HG02840 (cell line): ENCODE data around the gene FAM161B.

Source experiments
- ATAC-seq: cut with Tn5 transposase; IDR thresholded peaks from one replicate; pipeline ENCODE4 v1.9.1; 2021; ENCODE audit warnings: mild to moderate bottlenecking, moderate library complexity, moderate number of reproducible peaks; ENCODE audit not compliant: unreplicated experiment, low FRiP score

The FAM161B gene

DNA sequence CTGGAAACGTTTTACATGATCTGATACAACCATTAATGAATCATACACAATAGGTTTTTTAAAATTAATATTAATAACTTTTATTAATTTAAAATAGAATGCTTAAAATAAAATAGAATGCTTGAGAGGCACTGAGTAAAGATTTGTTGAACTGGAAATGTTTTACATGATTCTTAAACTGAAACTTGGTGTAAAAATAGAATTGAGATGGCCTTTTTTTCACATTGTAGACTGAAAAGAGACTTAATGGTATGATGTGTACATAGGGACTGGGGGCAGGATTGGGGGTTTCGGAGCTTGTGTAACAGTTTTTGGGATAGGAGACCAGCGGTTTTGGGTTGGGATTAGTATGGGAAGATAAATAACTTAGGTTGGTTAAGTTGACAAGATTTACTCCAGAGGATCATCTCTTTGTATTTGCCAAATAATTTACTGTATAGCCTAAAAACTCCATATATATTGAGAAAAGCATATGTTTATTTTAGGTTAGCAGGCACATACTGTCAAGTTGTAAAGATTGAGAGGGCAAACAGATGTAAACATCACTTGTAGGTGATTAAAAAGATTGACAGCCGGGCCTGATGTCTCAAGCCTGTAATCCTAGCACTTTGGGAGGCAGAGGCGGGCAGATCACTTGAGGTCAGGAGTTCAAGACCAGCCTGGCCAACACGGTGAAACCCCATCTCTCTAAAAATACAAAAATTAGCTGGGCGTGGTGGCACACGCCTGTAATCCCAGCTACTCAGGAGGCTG lies 65.3 kb downstream of the FAM161B start:
- ATAC-seq: no peak
